GM12873 (cell line): Measurements from ENCODE around the gene IL10RB.

Experiments used
- TF ChIP-seq, protein P1 (sequence below): IDR thresholded peaks from 2 replicates; pipeline ENCODE4 v1.5.1; 2012; ENCODE audit warnings: low read depth, mild to moderate bottlenecking, moderate library complexity, low read length, control low read depth; ENCODE audit not compliant: insufficient read depth; ENCODE audit errors: missing control alignments

Gene IL10RB

DNA sequence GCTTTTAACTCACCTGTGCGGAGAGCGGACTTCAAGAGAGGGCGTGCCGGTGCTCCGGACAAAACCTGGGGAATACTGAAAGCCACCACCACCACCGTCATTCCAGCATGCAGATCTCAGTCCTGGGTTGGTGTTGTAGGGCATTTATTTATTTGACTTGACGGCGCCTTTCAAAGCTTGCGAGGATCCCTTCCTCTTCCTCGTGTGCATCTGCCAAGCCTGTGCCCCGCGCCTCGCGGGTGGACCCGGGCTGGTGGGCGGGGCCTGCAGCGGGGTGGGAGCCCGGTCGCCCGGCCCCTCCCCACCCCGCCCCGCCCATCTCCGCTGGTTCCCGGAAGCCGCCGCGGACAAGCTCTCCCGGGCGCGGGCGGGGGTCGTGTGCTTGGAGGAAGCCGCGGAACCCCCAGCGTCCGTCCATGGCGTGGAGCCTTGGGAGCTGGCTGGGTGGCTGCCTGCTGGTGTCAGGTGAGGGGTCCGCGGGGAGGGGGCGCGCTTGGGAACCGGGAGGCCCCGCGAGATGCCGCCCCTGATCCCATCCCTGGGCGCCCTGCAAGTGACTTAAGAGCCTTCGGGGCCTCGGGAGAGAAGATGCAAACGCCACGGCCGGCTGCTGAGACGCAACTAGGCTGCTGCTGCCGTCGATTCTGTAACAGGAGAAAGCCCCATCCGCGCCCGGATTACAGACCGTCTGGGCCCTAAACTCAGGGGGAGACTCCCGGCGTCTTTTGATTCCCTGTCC is at the start of gene IL10RB:
Gene IL10RB, plus strand, starts transcription at position 318 of the 739 bp plus-strand sequence. Its CDS starts 99 bp downstream, at position 417.
- TF ChIP-seq, protein P1, sequence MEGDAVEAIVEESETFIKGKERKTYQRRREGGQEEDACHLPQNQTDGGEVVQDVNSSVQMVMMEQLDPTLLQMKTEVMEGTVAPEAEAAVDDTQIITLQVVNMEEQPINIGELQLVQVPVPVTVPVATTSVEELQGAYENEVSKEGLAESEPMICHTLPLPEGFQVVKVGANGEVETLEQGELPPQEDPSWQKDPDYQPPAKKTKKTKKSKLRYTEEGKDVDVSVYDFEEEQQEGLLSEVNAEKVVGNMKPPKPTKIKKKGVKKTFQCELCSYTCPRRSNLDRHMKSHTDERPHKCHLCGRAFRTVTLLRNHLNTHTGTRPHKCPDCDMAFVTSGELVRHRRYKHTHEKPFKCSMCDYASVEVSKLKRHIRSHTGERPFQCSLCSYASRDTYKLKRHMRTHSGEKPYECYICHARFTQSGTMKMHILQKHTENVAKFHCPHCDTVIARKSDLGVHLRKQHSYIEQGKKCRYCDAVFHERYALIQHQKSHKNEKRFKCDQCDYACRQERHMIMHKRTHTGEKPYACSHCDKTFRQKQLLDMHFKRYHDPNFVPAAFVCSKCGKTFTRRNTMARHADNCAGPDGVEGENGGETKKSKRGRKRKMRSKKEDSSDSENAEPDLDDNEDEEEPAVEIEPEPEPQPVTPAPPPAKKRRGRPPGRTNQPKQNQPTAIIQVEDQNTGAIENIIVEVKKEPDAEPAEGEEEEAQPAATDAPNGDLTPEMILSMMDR: no peak

GRCh38 chr21:33217138-33217520 is 49.0 kb upstream of the IL10RB start:
- TF ChIP-seq, protein P1: no peak

GRCh38 chr21:33219300-33219699 is 46.9 kb upstream of the IL10RB start:
- TF ChIP-seq, protein P1: no peak

DNA sequence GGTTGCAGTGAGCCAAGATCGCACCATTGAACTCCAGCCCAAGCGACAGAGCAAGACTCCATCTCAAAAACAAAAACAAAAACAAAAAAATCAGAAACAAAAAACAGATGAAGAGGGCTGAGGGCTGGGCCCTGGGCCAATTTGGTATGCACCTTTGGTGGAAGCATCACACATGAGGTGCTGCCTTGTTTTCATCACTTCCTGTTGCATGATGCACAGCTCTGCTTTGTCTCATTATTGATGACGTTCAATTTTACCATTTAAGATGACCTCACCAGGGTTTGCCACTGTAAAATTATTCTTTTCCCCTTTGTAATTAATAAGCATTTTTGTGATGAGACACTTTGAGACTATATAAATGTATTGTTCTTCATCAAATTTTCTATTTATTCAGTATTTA is 46.2 kb upstream of the IL10RB start:
- TF ChIP-seq, protein P1: no peak

DNA sequence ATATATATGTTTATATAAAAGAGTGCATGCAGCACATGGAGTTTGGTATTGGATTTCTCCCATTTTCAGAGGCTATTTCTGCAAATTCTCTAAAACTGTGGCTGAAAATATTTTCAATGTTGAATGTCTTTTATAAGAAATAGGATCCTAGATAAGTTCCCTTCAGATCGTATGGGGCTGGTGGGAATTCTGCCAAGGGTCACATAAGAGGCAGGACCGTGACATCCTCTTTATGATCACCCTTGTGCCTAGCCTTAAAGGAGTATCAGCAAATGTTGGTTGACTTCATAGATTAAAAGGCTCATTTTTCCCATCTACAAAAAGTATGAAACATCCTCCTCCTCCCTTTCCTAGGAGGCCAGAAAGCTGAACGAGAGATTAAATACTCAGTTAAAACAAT is 37.7 kb upstream of the IL10RB start:
- TF ChIP-seq, protein P1: no peak

DNA sequence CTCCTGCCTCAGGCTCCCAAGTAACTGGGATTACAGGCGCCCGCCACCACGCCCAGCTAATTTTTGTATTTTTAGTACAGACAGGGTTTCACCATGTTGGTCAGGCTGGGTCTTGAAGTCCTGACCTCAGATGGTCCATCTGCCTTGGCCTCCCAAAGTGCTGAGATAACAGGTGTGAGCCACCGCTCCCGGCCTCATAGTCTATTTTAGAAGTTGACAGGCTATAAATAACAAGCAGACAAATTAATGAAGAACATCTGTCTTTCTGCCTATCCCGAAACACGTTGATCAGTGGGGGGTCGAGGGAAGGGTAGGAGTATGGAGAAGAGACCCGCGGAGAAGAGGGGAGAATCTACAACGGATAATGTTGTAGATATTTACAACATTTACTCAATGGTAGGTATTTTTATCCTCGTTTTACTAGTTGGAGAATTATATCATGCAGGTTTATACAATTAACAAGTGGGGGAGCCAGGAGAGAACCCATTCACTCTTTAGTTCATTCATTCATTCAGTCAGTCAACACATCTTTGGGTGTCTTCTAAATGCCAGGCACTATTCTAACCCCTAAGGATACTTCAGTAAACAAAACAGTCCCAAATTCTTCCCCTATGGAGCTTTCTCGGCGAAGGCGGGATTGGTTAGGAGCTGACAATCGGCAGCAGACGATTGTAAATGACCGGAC is 36.9 kb upstream of the IL10RB start:
- TF ChIP-seq, protein P1: no peak

DNA sequence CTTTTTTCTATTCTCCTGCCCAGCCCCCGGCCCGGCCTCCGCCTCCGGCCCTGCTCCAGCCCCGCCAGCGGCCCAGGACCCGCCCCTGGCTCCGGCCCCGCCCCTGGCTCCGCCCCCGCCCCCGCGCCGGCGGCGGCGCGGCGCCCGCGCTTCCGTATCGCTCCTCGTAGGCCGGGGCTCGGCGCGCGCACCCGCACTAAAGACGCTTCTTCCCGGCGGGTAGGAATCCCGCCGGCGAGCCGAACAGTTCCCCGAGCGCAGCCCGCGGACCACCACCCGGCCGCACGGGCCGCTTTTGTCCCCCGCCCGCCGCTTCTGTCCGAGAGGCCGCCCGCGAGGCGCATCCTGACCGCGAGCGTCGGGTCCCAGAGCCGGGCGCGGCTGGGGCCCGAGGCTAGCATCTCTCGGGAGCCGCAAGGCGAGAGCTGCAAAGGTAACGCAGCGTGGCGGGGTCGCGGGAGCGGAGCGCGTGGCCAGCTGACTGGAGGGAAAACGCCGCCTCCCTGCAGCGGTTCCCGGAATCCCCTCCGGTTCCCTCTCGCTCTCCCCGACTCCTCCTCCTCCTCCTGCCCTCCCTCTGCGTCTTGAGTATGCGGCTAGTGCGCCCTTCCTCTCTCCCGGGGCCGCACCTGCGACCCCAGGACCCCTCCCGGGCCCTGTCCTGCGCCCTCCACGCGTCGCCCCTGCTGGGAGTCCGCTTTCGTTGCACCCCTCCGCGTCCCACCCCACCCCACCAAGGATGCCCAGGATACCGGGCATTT is 36.2 kb upstream of the IL10RB start, which contains the start of gene IFNAR2:
Gene IFNAR2, plus strand, starts transcription at position 155 of the 761 bp plus-strand sequence. CDS start 11,985 bp downstream, outside the sequence.
- TF ChIP-seq, protein P1: no peak
